ENCODE measurements around the gene INCENP.
A peak's percentile ranks its signal among the peaks of the same experiment; 100 is the strongest.
"Not testable (repeated sequence)": the region's sequence is repeated elsewhere in the genome, so short reads cannot be mapped to it uniquely, and the experiment has no call there.

Gene INCENP

GRCh38 chr11:62123669-62124185 is at the start of gene INCENP:
TSS of gene INCENP (plus strand) at chr11:62124011. CDS start at chr11:62128162, 4,151 bp downstream.
- Histone ChIP-seq H3K9ac (ENCODE audit: low read length) (peak within 1 kb of the TSS; percentile 50), H3K27me3 (ENCODE audit: control insufficient read depth, insufficient read depth, low read length) (no peaks in the 10 kb centered on the region), H3K4me3 (ENCODE audit: low read length) (peak within 1 kb of the TSS; percentile 89), H3K27ac (ENCODE audit: low read depth, low read length) (peak within 1 kb of the TSS; percentile 27), H3K36me3 (ENCODE audit: control insufficient read depth, insufficient read depth, low read length) (peaks cover 5% of the 10 kb centered on the region), H3K4me1 (ENCODE audit: control insufficient read depth, insufficient read depth, low read length) (peaks cover 10% of the 10 kb centered on the region)

GRCh38 chr11:62075438-62075837 is 48.4 kb upstream of the INCENP start:
- no peak overlapping the region for H3K9ac ChIP-seq (ENCODE audit: low read length)
- H3K4me1 ChIP-seq (ENCODE audit: control insufficient read depth, insufficient read depth, low read length), result no peaks in the 10 kb centered on the region
- H3K36me3 ChIP-seq (ENCODE audit: control insufficient read depth, insufficient read depth, low read length), result no peaks in the 10 kb centered on the region
- H3K4me3 ChIP-seq (ENCODE audit: low read length), result no peak overlapping the region
- H3K27me3 ChIP-seq (ENCODE audit: control insufficient read depth, insufficient read depth, low read length), result no peaks in the 10 kb centered on the region
- H3K27ac ChIP-seq (ENCODE audit: low read depth, low read length), result no peak overlapping the region

- Histone ChIP-seq H3K9ac (ENCODE audit: low read length) (no peak overlapping the region), H3K27me3 (ENCODE audit: control insufficient read depth, insufficient read depth, low read length) (no peaks in the 10 kb centered on the region), H3K27ac (ENCODE audit: low read depth, low read length) (no peak overlapping the region), H3K4me3 (ENCODE audit: low read length) (no peak overlapping the region), H3K36me3 (ENCODE audit: control insufficient read depth, insufficient read depth, low read length) (no peaks in the 10 kb centered on the region), H3K4me1 (ENCODE audit: control insufficient read depth, insufficient read depth, low read length) (no peaks in the 10 kb centered on the region)
Measured at GRCh38 chr11:62077132-62077531, 46.7 kb upstream of the INCENP start.

GRCh38 chr11:62081378-62082291 is 42.2 kb upstream of the INCENP start:
- Histone ChIP-seq H3K4me3 (ENCODE audit: low read length) (no peak overlapping the region), H3K36me3 (ENCODE audit: control insufficient read depth, insufficient read depth, low read length) (no peaks in the 10 kb centered on the region), H3K27ac (ENCODE audit: low read depth, low read length) (no peak overlapping the region), H3K9ac (ENCODE audit: low read length) (no peak overlapping the region), H3K27me3 (ENCODE audit: control insufficient read depth, insufficient read depth, low read length) (no peaks in the 10 kb centered on the region), H3K4me1 (ENCODE audit: control insufficient read depth, insufficient read depth, low read length) (no peaks in the 10 kb centered on the region)

- Histone ChIP-seq H3K4me1 (ENCODE audit: control insufficient read depth, insufficient read depth, low read length) (no peaks in the 10 kb centered on the region), H3K27ac (ENCODE audit: low read depth, low read length) (no peak overlapping the region), H3K9ac (ENCODE audit: low read length) (no peak overlapping the region), H3K27me3 (ENCODE audit: control insufficient read depth, insufficient read depth, low read length) (no peaks in the 10 kb centered on the region), H3K4me3 (ENCODE audit: low read length) (no peak overlapping the region), H3K36me3 (ENCODE audit: control insufficient read depth, insufficient read depth, low read length) (no peaks in the 10 kb centered on the region)
Measured at GRCh38 chr11:62082292-62082657, 41.5 kb upstream of the INCENP start.

- not testable (repeated sequence) for H3K4me1 ChIP-seq (ENCODE audit: control insufficient read depth, insufficient read depth, low read length); H3K9ac ChIP-seq (ENCODE audit: low read length); H3K4me3 ChIP-seq (ENCODE audit: low read length); H3K36me3 ChIP-seq (ENCODE audit: control insufficient read depth, insufficient read depth, low read length); H3K27ac ChIP-seq (ENCODE audit: low read depth, low read length); H3K27me3 ChIP-seq (ENCODE audit: control insufficient read depth, insufficient read depth, low read length)
Measured at GRCh38 chr11:62084801-62085200, 39.0 kb upstream of the INCENP start.

- Histone ChIP-seq H3K27me3 (ENCODE audit: control insufficient read depth, insufficient read depth, low read length) (no peaks in the 10 kb centered on the region), H3K4me1 (ENCODE audit: control insufficient read depth, insufficient read depth, low read length) (no peaks in the 10 kb centered on the region), H3K27ac (ENCODE audit: low read depth, low read length) (no peak overlapping the region), H3K9ac (ENCODE audit: low read length) (no peak overlapping the region), H3K4me3 (ENCODE audit: low read length) (no peak overlapping the region), H3K36me3 (ENCODE audit: control insufficient read depth, insufficient read depth, low read length) (no peaks in the 10 kb centered on the region)
Measured at GRCh38 chr11:62087694-62088093, 36.1 kb upstream of the INCENP start.

- no peaks in the 10 kb centered on the region for H3K4me1 ChIP-seq (ENCODE audit: control insufficient read depth, insufficient read depth, low read length)
- H3K36me3 ChIP-seq (ENCODE audit: control insufficient read depth, insufficient read depth, low read length), result no peaks in the 10 kb centered on the region
- no peak overlapping the region for H3K4me3 ChIP-seq (ENCODE audit: low read length)
- H3K27ac ChIP-seq (ENCODE audit: low read depth, low read length), result no peak overlapping the region
- no peaks in the 10 kb centered on the region for H3K27me3 ChIP-seq (ENCODE audit: control insufficient read depth, insufficient read depth, low read length)
- H3K9ac ChIP-seq (ENCODE audit: low read length), result no peak overlapping the region
Measured at GRCh38 chr11:62088331-62088933, 35.4 kb upstream of the INCENP start.

- peaks cover 6% of the 10 kb centered on the region for H3K4me1 ChIP-seq (ENCODE audit: control insufficient read depth, insufficient read depth, low read length)
- H3K36me3 ChIP-seq (ENCODE audit: control insufficient read depth, insufficient read depth, low read length), result no peaks in the 10 kb centered on the region
- no peak overlapping the region for H3K4me3 ChIP-seq (ENCODE audit: low read length)
- no peak overlapping the region for H3K9ac ChIP-seq (ENCODE audit: low read length)
- H3K27me3 ChIP-seq (ENCODE audit: control insufficient read depth, insufficient read depth, low read length), result no peaks in the 10 kb centered on the region
- no peak overlapping the region for H3K27ac ChIP-seq (ENCODE audit: low read depth, low read length)
Measured at GRCh38 chr11:62103141-62103540, 20.7 kb upstream of the INCENP start.

- Histone ChIP-seq H3K4me3 (ENCODE audit: low read length) (no peak overlapping the region), H3K4me1 (ENCODE audit: control insufficient read depth, insufficient read depth, low read length) (peaks cover 6% of the 10 kb centered on the region), H3K36me3 (ENCODE audit: control insufficient read depth, insufficient read depth, low read length) (no peaks in the 10 kb centered on the region), H3K9ac (ENCODE audit: low read length) (no peak overlapping the region), H3K27ac (ENCODE audit: low read depth, low read length) (no peak overlapping the region), H3K27me3 (ENCODE audit: control insufficient read depth, insufficient read depth, low read length) (no peaks in the 10 kb centered on the region)
Measured at GRCh38 chr11:62103986-62104385, 19.8 kb upstream of the INCENP start.

- H3K9ac ChIP-seq (ENCODE audit: low read length), result no peak overlapping the region
- H3K4me3 ChIP-seq (ENCODE audit: low read length), result peak overlapping the region; percentile 51
- no peaks in the 10 kb centered on the region for H3K27me3 ChIP-seq (ENCODE audit: control insufficient read depth, insufficient read depth, low read length)
- H3K27ac ChIP-seq (ENCODE audit: low read depth, low read length), result peak overlapping the region; percentile 79
- peaks cover 6% of the 10 kb centered on the region for H3K4me1 ChIP-seq (ENCODE audit: control insufficient read depth, insufficient read depth, low read length)
- H3K36me3 ChIP-seq (ENCODE audit: control insufficient read depth, insufficient read depth, low read length), result no peaks in the 10 kb centered on the region
Measured at GRCh38 chr11:62104816-62105653, 18.8 kb upstream of the INCENP start.

GRCh38 chr11:62105667-62106191 is 18.1 kb upstream of the INCENP start:
- H3K36me3 ChIP-seq (ENCODE audit: control insufficient read depth, insufficient read depth, low read length), result no peaks in the 10 kb centered on the region
- no peaks in the 10 kb centered on the region for H3K27me3 ChIP-seq (ENCODE audit: control insufficient read depth, insufficient read depth, low read length)
- H3K27ac ChIP-seq (ENCODE audit: low read depth, low read length), result peak overlapping the region; percentile 79
- H3K9ac ChIP-seq (ENCODE audit: low read length), result no peak overlapping the region
- peak overlapping the region; percentile 51 for H3K4me3 ChIP-seq (ENCODE audit: low read length)
- H3K4me1 ChIP-seq (ENCODE audit: control insufficient read depth, insufficient read depth, low read length), result peaks cover 6% of the 10 kb centered on the region
